Smooth muscle cell (in vitro differentiated cells): Measurements from ENCODE around the gene LGR4. TPM values are rescaled to one million over a fixed set of nuclear protein-coding genes. Genes with fewer than 3 reads are reported as not detected.

Experiments used
- DNase-seq: peaks from one replicate; lab custom pipeline; 2025; ENCODE audit not compliant: unreplicated experiment; lab: John Stamatoyannopoulos, UW
- H2AFZ ChIP-seq: fragments of 200-600 bp; sonication (generic); 2 replicates; pipeline ENCODE4 v1.6.0; 2016; ENCODE audit warnings: antibody characterized with exemption, low read depth, mild to moderate bottlenecking
- H3F3A ChIP-seq: fragments of 200-600 bp; sonication (generic); 2 replicates; pipeline ENCODE4 v1.6.0; 2017; ENCODE audit warnings: antibody characterized with exemption, low read depth
- H3K27ac ChIP-seq: fragments of 200-600 bp; sonication (generic); 2 replicates; pipeline ENCODE4 v1.5.1; 2016; ENCODE audit warnings: low read depth, mild to moderate bottlenecking
- H3K27me3 ChIP-seq: fragments of 200-600 bp; sonication (generic); 2 replicates; pipeline ENCODE4 v1.6.1; 2016; ENCODE audit warnings: low read depth, mild to moderate bottlenecking
- H3K36me3 ChIP-seq: fragments of 200-600 bp; sonication (generic); 2 replicates; pipeline ENCODE4 v1.5.1; 2016; ENCODE audit warnings: low read depth
- H3K4me1 ChIP-seq: fragments of 200-600 bp; sonication (generic); 2 replicates; pipeline ENCODE4 v1.5.1; 2016; ENCODE audit warnings: low read depth
- H3K4me2 ChIP-seq: fragments of 200-600 bp; sonication (generic); 2 replicates; pipeline ENCODE4 v1.6.0; 2016; ENCODE audit warnings: mild to moderate bottlenecking
- H3K4me3 ChIP-seq: fragments of 200-600 bp; sonication (generic); 2 replicates; pipeline ENCODE4 v1.5.1; 2016; ENCODE audit warnings: mild to moderate bottlenecking
- H3K79me2 ChIP-seq: fragments of 200-600 bp; sonication (generic); 2 replicates; pipeline ENCODE4 v1.6.0; 2016; ENCODE audit warnings: low read depth, mild to moderate bottlenecking
- H3K9ac ChIP-seq: fragments of 200-600 bp; sonication (generic); 2 replicates; pipeline ENCODE4 v1.6.0; 2016; ENCODE audit warnings: low read depth
- H3K9me3 ChIP-seq: fragments of 200-600 bp; sonication (generic); replicated peaks from 2 replicates; pipeline ENCODE4 v1.5.1; 2016; ENCODE audit warnings: low read depth
- H4K20me1 ChIP-seq: fragments of 200-600 bp; sonication (generic); 2 replicates; pipeline ENCODE4 v1.6.0; 2016; ENCODE audit warnings: low read depth
- WGBS: methylation state at CpG from one replicate; pipeline ENCODE4 v1.1.7; 2016; ENCODE audit warnings: low lambda C conversion rate; 5-methylcytosine and 5-hydroxymethylcytosine counted together
- polyA plus RNA-seq: library from polyadenylated mRNA; unstranded; fragments of >200 nt; fragmentation: Nextera tagmentation; extraction: Ambion mirVana; gene quantifications from 2 replicates; pipeline ENCODE4 v1.2.1, GENCODE V29; 2016
- total RNA-seq: library from RNA; depleted of rRNA; stranded (reverse); fragments of >200 nt; gene quantifications from 2 replicates; pipeline ENCODE4 v1.2.3, GENCODE V29; 2014
- TF ChIP-seq, protein P1 (sequence below): fragments of 200-600 bp; sonication (generic); IDR thresholded peaks from 2 replicates; pipeline ENCODE4 v1.5.1; 2017; ENCODE audit warnings: borderline replicate concordance, mild to moderate bottlenecking, antibody characterized with exemption; ENCODE audit not compliant: insufficient read depth, poor library complexity, severe bottlenecking

Gene LGR4
- total and polyA plus RNA-seq, 2 experiments from 2014 or later = 21.4 to 96.5 TPM

- WGBS = 96% methylated on average over 7 of the region's 7 CpGs
- TF ChIP-seq, protein P1, sequence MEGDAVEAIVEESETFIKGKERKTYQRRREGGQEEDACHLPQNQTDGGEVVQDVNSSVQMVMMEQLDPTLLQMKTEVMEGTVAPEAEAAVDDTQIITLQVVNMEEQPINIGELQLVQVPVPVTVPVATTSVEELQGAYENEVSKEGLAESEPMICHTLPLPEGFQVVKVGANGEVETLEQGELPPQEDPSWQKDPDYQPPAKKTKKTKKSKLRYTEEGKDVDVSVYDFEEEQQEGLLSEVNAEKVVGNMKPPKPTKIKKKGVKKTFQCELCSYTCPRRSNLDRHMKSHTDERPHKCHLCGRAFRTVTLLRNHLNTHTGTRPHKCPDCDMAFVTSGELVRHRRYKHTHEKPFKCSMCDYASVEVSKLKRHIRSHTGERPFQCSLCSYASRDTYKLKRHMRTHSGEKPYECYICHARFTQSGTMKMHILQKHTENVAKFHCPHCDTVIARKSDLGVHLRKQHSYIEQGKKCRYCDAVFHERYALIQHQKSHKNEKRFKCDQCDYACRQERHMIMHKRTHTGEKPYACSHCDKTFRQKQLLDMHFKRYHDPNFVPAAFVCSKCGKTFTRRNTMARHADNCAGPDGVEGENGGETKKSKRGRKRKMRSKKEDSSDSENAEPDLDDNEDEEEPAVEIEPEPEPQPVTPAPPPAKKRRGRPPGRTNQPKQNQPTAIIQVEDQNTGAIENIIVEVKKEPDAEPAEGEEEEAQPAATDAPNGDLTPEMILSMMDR = no peak
These were observed 32.5 kb downstream of the LGR4 start for GRCh38 chr11:27440090-27440489.

GRCh38 chr11:27438595-27438981, 34.0 kb downstream of the LGR4 start:
- DNase-seq = no peak

More at GRCh38 chr11:27440090-27440489, 32.5 kb downstream of the LGR4 start:
- Histone ChIP-seq H3K4me1 (peaks cover 47% of the 10 kb centered on the region), H4K20me1 (peaks cover 88% of the 10 kb centered on the region), H3K36me3 (no peaks in the 10 kb centered on the region), H3K4me2 (no peak overlapping the region), H3K79me2 (peaks cover 90% of the 10 kb centered on the region), H3K27me3 (no peaks in the 10 kb centered on the region), H3K27ac (no peak overlapping the region), H3K9me3 (no peaks in the 10 kb centered on the region), H3K9ac (no peak overlapping the region), H3F3A (no peaks in the 10 kb centered on the region), H2AFZ (no peak overlapping the region), H3K4me3 (no peak overlapping the region)
- no peak for DNase-seq

DNA sequence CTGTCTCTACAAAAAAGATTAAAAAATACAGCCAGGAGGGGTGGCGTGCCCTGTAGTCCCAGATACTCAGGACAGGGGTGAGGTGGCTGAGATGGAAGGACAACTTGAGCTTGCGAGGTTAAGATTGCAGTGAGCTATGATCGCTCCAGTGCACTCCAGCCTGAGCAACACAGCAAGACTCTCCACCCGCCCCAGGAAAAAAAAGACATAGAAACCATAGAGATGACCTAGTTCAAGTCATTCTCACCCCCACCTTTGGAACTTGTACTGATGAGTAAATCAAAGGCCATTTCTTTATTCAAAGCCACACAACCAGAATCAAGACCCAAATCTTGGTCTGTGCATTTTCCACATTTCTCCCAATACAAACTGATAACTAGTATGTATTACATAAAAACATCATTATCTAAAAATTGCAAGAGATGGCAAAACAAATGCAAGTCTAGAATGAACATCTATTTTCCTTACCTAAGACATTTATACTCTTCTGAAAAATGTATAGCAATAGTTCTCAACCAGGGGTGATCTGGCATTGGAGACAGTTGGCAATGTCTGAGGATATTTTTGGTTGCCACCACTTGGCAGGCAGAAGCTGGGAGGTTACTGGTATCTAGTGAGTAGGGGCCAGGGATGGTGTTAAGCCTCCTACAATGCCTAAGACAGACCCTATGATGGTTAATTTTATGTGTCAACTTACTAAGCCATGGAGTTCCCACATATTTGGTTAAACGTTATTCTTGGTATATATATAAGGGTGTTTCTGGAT, 34.6 kb downstream of the LGR4 start:
- Histone ChIP-seq H3K4me3 (no peak overlapping the region), H3K27me3 (no peaks in the 10 kb centered on the region), H3K27ac (no peak overlapping the region), H4K20me1 (peaks cover 84% of the 10 kb centered on the region), H3K79me2 (peaks cover 87% of the 10 kb centered on the region), H3K4me1 (peaks cover 31% of the 10 kb centered on the region), H3K9me3 (no peaks in the 10 kb centered on the region), H3K9ac (no peak overlapping the region), H2AFZ (no peak overlapping the region), H3K36me3 (no peaks in the 10 kb centered on the region), H3K4me2 (no peak overlapping the region), H3F3A (no peaks in the 10 kb centered on the region)
- DNase-seq = no peak
- TF ChIP-seq, protein P1 = no peak
- WGBS = 94% methylated on average over 5 of the region's 5 CpGs

More at GRCh38 chr11:27438595-27438981, 34.0 kb downstream of the LGR4 start:
- Histone ChIP-seq H3K9me3 (no peaks in the 10 kb centered on the region), H3K36me3 (no peaks in the 10 kb centered on the region), H3F3A (no peaks in the 10 kb centered on the region), H2AFZ (no peak overlapping the region), H3K9ac (no peak overlapping the region), H3K4me3 (no peak overlapping the region), H4K20me1 (peaks cover 86% of the 10 kb centered on the region), H3K27me3 (no peaks in the 10 kb centered on the region), H3K4me1 (peaks cover 37% of the 10 kb centered on the region), H3K79me2 (peaks cover 88% of the 10 kb centered on the region), H3K27ac (no peak overlapping the region), H3K4me2 (no peak overlapping the region)
- 95% methylated on average over 3 of the region's 3 CpGs for WGBS
- TF ChIP-seq, protein P1 = no peak

DNA sequence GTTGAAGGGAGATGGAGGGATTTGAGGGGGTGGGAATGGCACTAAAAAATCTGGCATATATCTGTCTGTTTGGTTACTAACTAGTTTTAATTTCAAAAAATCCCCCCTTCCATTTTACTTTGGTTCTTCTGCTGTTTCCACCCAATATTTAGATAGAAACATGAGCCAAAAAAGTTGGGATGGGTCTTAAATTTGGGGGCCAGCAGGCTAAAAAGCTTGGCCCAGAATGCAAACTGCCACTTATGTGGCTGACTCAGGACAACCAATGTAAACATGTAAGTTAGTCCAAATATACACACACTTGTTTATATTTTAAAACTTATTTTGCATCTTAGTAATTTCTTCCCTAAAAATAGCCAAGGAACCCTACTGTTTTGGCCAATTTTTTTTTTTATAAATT, 35.7 kb downstream of the LGR4 start:
- Histone ChIP-seq H3K9me3 (no peaks in the 10 kb centered on the region), H3F3A (no peaks in the 10 kb centered on the region), H3K79me2 (peaks cover 87% of the 10 kb centered on the region), H3K9ac (no peak overlapping the region), H3K4me1 (peaks cover 24% of the 10 kb centered on the region), H3K4me3 (no peak overlapping the region), H3K27ac (no peak overlapping the region), H4K20me1 (peaks cover 83% of the 10 kb centered on the region), H2AFZ (no peak overlapping the region), H3K36me3 (no peaks in the 10 kb centered on the region), H3K4me2 (no peak overlapping the region), H3K27me3 (no peaks in the 10 kb centered on the region)
- TF ChIP-seq, protein P1 = no peak
- DNase-seq = no peak
